ENCODE results near the gene UNC93B1. TPM values are rescaled to one million over a fixed set of nuclear protein-coding genes. Genes with fewer than 3 reads are reported as not detected.

Gene UNC93B1
- total RNA-seq, 1 donor from 2014 or later: 30.4 TPM

DNA sequence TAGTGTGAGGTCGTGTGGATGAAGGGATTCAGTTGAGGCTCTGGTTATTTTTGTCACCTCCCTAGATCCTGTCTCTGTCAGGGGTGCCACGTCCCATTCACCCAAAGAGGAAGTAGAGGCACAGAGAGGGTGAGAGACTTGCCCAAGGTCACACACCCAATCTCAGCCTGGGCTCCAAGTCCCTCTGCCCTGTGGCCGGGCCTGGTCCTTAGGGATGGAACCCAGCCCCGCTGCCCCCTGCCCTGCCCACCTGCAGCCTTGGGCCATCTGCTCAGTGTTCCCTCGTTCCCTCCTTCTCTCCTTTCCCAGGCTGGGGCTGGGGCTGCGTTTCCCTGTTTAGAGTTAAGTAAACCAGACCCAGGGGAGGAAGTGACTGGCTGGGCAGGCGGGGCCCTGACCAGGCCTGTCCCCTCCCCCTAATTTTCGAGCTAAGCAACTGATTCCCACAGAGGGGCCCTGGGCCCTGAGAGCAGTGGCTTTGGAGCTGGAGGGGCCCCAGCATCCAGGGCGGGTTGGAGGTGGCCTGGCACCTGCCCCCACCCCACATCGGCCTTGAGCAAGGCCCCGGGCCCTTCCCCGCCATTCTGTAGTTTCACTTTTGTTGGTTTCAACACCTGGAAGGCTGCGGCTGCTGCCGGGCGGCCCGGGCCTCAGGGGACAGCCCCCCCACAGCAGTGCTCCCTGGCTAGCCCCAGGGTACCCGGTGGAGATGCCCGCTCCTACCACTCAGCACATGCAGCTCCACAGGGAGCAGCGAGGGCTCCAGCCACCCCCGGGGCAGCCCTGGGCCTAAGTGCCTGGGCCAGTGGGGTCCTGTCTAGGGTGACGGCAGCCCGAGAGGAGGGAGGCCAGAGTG lies 36.4 kb upstream of the UNC93B1 start:
- DNase-seq (ENCODE audit: extremely low read depth, low read depth, low spot score): no peak

DNA sequence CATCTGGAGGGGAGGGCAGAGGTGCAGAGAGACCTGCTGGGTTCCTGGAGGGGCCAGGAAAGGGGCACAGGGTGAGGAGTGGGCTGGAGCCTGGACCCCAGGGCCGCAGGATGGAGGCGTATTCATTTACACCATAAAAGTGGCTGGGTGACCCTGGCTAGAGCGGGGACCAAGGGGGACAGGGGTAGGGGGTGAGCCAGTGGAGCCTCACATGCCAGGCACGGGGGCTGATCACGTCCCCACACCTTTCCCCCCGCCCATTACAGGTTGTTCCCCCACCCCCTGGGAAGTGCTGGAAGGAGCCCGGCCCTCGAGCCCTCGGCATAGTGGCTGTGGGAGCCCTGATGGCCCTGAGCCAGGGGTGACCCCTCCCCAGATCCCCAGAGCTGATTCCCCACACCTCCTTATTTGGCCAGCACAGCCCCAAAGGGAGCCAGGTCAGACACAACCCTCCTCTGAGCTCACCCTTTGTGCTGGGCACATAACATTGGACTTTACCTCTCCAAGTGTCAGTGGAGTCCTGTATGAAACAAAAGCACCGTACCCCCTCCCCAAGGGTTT lies 35.7 kb upstream of the UNC93B1 start:
- DNase-seq (ENCODE audit: extremely low read depth, low read depth, low spot score): no peak

- no peak for DNase-seq (ENCODE audit: extremely low read depth, low read depth, low spot score)
Measured at GRCh38 chr11:68038718-68039525, 35.0 kb upstream of the UNC93B1 start, which contains the start of gene TCIRG1. Gene TCIRG1 (plus strand): TSS chr11:68039025. CDS start chr11:68041272, 2,247 bp downstream.

- DNase-seq (ENCODE audit: extremely low read depth, low read depth, low spot score): no peak
Measured at GRCh38 chr11:68038226-68038717, 34.4 kb upstream of the UNC93B1 start.

- no peak for DNase-seq (ENCODE audit: extremely low read depth, low read depth, low spot score)
Measured at GRCh38 chr11:68037411-68038225, 33.7 kb upstream of the UNC93B1 start.

DNA sequence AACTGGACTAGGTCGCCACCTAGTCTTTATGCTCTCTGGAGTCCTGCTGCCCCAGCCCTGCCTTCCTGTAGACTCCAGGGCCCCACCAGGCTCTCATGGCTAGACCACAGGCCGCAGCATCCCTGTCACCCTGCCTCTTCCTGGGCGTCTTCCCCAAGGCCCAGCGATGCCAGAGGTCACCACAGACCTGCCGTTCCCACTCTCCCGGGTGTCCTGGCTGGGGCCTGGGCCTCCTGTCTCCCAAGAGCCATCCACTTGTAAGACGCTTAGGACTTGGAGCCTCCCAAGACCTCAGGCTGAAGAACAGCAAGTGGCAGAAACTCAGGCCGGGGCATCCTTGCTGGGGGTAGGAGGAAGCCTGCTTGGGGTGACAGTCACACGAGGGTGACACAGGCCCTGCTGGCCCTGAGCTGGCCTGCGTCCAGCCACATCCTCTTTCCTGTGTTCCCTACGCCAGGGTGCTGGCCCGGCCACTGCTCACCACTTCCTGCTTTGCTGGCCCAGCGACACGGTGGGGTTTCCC lies 32.9 kb upstream of the UNC93B1 start:
- no peak for DNase-seq (ENCODE audit: extremely low read depth, low read depth, low spot score)

DNA sequence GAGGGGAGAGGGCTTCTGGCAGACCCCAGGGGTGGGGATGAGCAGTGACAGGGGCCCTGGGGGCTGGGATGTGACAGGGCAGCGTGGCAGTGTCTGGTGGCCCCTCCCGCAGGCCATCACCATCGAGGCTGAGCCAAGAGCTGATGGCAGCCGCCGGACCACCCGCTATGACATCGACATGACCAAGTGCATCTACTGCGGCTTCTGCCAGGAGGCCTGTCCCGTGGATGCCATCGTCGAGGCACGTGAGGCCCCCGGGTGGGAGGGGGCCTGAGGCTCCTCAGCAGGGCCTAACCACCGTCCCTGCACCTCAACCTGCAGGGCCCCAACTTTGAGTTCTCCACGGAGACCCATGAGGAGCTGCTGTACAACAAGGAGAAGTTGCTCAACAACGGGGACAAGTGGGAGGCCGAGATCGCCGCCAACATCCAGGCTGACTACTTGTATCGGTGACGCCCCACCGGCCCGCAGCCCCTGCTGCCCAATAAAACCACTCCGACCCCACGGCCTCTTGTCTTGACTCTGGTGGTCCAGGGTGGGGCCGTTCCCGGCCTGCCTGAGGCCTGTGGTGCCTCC lies 32.3 kb upstream of the UNC93B1 start:
- DNase-seq (ENCODE audit: extremely low read depth, low read depth, low spot score): no peak

- no peak for DNase-seq (ENCODE audit: extremely low read depth, low read depth, low spot score)
Measured at GRCh38 chr11:68035266-68035876, 31.5 kb upstream of the UNC93B1 start.

DNA sequence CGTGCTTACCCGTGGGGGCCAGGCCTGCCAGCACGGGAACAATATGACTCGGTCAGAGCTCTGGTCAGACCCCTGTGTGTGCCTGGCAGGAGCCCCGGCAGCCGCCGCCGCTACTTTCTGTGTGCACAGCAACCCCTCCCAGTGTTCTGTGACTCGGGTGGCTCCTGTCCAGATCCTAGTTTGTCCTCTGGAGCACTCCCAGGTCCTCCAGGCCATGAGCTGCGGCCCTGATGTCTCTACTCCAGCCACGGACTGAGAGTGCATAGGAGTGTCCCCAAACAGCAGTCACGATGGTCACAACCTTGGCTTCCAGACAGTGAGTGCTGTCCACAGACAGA lies 29.8 kb upstream of the UNC93B1 start:
- no peak for DNase-seq (ENCODE audit: extremely low read depth, low read depth, low spot score)

GRCh38 chr11:68032997-68033707 lies 29.3 kb upstream of the UNC93B1 start:
- no peak for DNase-seq (ENCODE audit: extremely low read depth, low read depth, low spot score)

- DNase-seq (ENCODE audit: extremely low read depth, low read depth, low spot score): no peak
Measured at GRCh38 chr11:68032003-68032402, 28.1 kb upstream of the UNC93B1 start.

DNA sequence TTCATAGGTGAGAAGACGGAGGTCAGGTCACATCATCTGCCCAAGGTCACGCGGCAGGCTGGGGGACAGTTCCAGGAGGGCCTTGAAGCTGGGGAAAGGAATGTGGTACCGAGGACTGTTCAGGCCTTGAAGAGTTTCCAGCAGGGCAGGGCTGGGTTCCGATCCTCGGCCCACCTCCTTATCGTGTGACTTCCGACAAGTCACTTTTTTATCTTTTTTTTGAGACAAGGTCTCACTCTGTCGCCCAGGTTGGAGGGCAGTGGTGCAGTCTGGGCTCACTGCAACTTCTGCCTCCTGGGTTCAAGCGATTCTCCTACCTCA lies 27.2 kb upstream of the UNC93B1 start:
- DNase-seq (ENCODE audit: extremely low read depth, low read depth, low spot score): no peak

DNA sequence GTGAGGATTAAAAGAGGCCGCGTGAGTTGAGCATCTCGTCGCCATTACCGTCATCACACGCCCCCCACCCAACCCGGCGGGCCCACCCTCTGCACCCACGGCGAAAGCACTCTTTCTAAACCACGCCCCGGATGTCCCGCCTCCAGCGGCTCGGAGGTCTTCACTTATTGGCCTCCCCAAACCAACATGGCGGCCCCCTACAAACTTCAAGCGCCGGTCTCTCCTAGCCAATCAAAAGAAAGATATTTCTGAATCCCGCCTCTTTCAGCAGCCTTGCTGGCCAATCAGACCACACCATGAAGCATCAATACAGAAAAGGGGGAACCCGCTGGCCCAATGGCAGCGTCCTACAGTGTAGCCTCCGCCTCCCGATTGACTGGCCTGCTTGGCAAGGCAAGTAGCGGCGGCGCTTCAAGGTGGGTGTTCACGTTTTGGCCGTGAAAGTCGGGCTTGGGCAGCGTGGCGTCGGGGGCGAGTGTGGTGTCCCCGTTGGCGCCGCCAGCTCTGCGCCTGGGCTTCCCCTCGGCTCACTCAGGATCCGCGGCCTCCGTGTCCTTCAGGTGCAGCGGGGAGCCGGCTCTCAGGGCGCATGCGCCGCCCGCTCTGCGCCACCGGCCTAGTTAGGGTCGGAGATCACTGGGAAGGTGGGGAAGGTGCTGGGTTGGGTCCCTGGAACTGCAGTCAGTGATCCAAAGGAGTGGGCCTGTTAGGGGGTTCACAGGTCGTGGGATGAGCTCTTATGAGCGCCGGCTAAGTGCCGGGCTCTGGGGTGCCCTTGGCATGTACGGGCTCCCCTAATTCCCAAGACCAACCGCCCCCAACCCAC lies 26.6 kb upstream of the UNC93B1 start, which contains the start of gene NDUFS8:
TSS of gene NDUFS8 (plus strand) at position 364 of the 826 bp plus-strand sequence. CDS start 1,471 bp downstream, outside the sequence.
- DNase-seq (ENCODE audit: extremely low read depth, low read depth, low spot score): peak; percentile 94

DNA sequence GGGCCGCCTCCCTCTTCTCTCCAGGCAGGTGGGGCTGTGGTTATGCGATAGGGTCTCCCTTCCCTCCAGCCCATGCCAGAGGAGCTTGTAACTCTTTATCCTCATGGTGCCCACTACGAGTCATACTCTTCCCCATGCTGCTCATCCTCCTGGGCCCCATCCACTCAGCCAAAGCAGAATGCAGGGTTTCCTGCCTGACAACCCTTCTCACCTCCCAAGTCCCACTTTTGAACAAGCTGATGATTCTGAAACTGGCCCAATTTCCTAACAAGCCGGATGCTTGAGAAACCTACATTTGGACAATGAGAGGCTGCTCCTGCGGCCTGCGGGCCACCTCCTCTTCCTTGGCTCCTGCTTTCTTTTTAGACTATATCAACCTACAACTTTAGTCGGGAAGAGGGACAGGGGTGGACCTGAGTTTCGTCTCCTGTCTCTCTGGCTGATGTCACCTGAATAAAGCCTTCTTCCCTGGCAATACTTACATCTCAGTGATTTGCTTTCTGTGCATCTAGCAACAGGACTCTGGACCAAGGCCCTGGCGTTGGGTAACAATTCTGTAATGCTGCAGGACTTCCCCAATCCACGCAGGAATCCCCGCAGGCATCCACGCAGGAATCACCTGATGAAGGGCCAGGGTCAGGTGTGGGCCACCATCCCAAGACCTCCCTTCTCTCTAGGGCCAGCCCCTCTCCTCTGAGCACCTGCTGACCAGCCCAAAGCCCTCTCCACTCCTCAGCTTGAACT lies 25.1 kb upstream of the UNC93B1 start:
- no peak for DNase-seq (ENCODE audit: extremely low read depth, low read depth, low spot score)

DNA sequence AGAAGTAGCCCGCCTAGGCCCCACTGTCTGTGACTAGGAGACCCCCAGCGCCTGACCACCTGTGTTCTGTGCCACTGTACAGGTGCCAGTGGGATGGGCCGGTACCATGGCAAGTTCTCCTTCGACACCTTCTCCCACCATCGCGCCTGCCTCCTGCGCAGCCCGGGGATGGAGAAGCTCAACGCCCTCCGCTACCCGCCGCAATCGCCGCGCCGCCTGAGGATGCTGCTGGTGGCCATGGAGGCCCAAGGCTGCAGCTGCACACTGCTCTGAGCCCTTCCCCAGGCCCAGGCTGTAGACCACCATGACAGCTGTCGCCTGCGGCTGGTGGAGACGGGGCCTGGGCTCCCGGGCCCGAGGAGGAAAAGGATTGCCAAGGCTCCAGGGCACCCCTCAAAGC lies 23.8 kb upstream of the UNC93B1 start:
- no peak for DNase-seq (ENCODE audit: extremely low read depth, low read depth, low spot score)

GRCh38 chr11:68026391-68027105 lies 22.7 kb upstream of the UNC93B1 start:
- DNase-seq (ENCODE audit: extremely low read depth, low read depth, low spot score): no peak

- no peak for DNase-seq (ENCODE audit: extremely low read depth, low read depth, low spot score)
Measured at GRCh38 chr11:68025047-68025446, 21.1 kb upstream of the UNC93B1 start.

Measured in glomerular endothelial cell (primary cell).